GM23338 (cell line): ENCODE data around the gene CISH. TPM values are rescaled to one million over a fixed set of nuclear protein-coding genes. Genes with fewer than 3 reads are reported as not detected.

Experiments used
- ATAC-seq: fragments of 200-7000 bp; cut with Tn5 transposase; 3 replicates; pipeline ENCODE4 v1.9.1; 2020
- DNase-seq: peaks from one replicate; pipeline ENCODE4 v3.0.0-alpha.2; 2015; ENCODE audit warnings: low spot score
- H2AFZ ChIP-seq: fragments of 200-600 bp; sonication (generic); 2 replicates; pipeline ENCODE4 v1.8.0; 2016; ENCODE audit warnings: antibody characterized with exemption, mild to moderate bottlenecking, moderate library complexity
- H3F3A ChIP-seq: fragments of 200-600 bp; sonication (generic); replicated peaks from 2 replicates; pipeline ENCODE4 v1.8.0; 2017; ENCODE audit warnings: antibody characterized with exemption, mixed run types, low read depth
- H3K27ac ChIP-seq: fragments of 200-600 bp; sonication (generic); 2 replicates; pipeline ENCODE4 v1.6.1; 2016; ENCODE audit warnings: low read depth
- H3K27me3 ChIP-seq: fragments of 200-600 bp; sonication (generic); 2 replicates; pipeline ENCODE4 v1.8.0; 2016; ENCODE audit warnings: mild to moderate bottlenecking, mixed run types, moderate library complexity; ENCODE audit not compliant: insufficient read depth
- H3K36me3 ChIP-seq: fragments of 200-600 bp; sonication (generic); 2 replicates; pipeline ENCODE4 v1.8.0; 2016; ENCODE audit warnings: mild to moderate bottlenecking; ENCODE audit not compliant: insufficient read depth
- H3K4me1 ChIP-seq: fragments of 200-600 bp; sonication (generic); 2 replicates; pipeline ENCODE4 v1.8.0; 2016; ENCODE audit warnings: mild to moderate bottlenecking, moderate library complexity; ENCODE audit not compliant: insufficient read depth
- H3K4me2 ChIP-seq: fragments of 200-600 bp; sonication (generic); 2 replicates; pipeline ENCODE4 v1.7.1; 2017; ENCODE audit warnings: mixed run types
- H3K4me3 ChIP-seq: fragments of 200-600 bp; sonication (generic); 2 replicates; pipeline ENCODE4 v1.6.1; 2016; ENCODE audit warnings: mixed run types
- H3K79me2 ChIP-seq: fragments of 200-600 bp; sonication (generic); replicated peaks from 2 replicates; pipeline ENCODE4 v1.8.0; 2017; ENCODE audit warnings: mild to moderate bottlenecking; ENCODE audit not compliant: insufficient read depth
- H3K9me2 ChIP-seq: fragments of 200-600 bp; sonication (generic); 2 replicates; pipeline ENCODE4 v1.8.0; 2017; ENCODE audit not compliant: insufficient read depth
- H4K20me1 ChIP-seq: fragments of 200-600 bp; sonication (generic); replicated peaks from 2 replicates; pipeline ENCODE4 v1.8.0; 2017; ENCODE audit warnings: mild to moderate bottlenecking; ENCODE audit not compliant: insufficient read depth
- H3K27ac Mint-ChIP-seq: 2 replicates; pipeline ENCODE4 v1.8.0; 2020; ENCODE audit warnings: inconsistent platforms, mild to moderate bottlenecking, moderate library complexity, mixed read lengths
- H3K27me3 Mint-ChIP-seq: 3 replicates; pipeline ENCODE4 v1.8.0; 2022; ENCODE audit warnings: low read depth, mild to moderate bottlenecking, moderate library complexity, mixed read lengths, inconsistent platforms; ENCODE audit not compliant: insufficient read depth, poor library complexity
- H3K36me3 Mint-ChIP-seq: 3 replicates; pipeline ENCODE4 v1.8.0; 2021; ENCODE audit warnings: low read depth, mild to moderate bottlenecking, inconsistent platforms, moderate library complexity, mixed read lengths
- H3K4me1 Mint-ChIP-seq: 3 replicates; pipeline ENCODE4 v1.8.0; 2020; ENCODE audit warnings: mild to moderate bottlenecking, inconsistent platforms, mixed read lengths
- H3K4me3 Mint-ChIP-seq: 3 replicates; pipeline ENCODE4 v1.8.0; 2021; ENCODE audit warnings: moderate library complexity, mild to moderate bottlenecking, inconsistent platforms, mixed read lengths
- H3K9me3 Mint-ChIP-seq: 3 replicates; pipeline ENCODE4 v1.8.0; 2020; ENCODE audit warnings: moderate library complexity, mild to moderate bottlenecking, inconsistent platforms, mixed read lengths
- CREB1 ChIP-seq: fragments of 250-450 bp; sonication (Bioruptor Pico); IDR thresholded peaks from 2 replicates; pipeline ENCODE4 v1.5.0; 2020; ENCODE audit warnings: low read depth, mild to moderate bottlenecking, moderate library complexity
- EZH2phosphoT487 ChIP-seq: fragments of 200-600 bp; sonication (generic); IDR thresholded peaks from one replicate; pipeline ENCODE4 v1.8.1; 2018; ENCODE audit warnings: antibody characterized with exemption; ENCODE audit not compliant: unreplicated experiment
- JUNB ChIP-seq: IDR thresholded peaks from one replicate; pipeline ENCODE4 v1.6.1; 2016; ENCODE audit warnings: antibody characterized with exemption; ENCODE audit not compliant: unreplicated experiment
- NANOG ChIP-seq: IDR thresholded peaks from 2 replicates; pipeline ENCODE4 v1.6.1; 2016; ENCODE audit warnings: antibody characterized with exemption, borderline replicate concordance
- ZNF114 ChIP-seq: fragments of 250-450 bp; sonication (Bioruptor Pico); IDR thresholded peaks from 2 replicates; pipeline ENCODE4 v1.5.0; 2020; ENCODE audit warnings: mild to moderate bottlenecking, moderate library complexity
- ZNF331 ChIP-seq: fragments of 250-450 bp; sonication (Bioruptor Pico); IDR thresholded peaks from 2 replicates; pipeline ENCODE4 v1.5.0; 2020; ENCODE audit warnings: low read depth, mild to moderate bottlenecking, moderate library complexity
- polyA plus RNA-seq: library from polyadenylated mRNA; unstranded; fragments of >200 nt; fragmentation: Nextera tagmentation; extraction: Ambion mirVana; gene quantifications from 2 replicates; pipeline ENCODE4 v1.2.1, GENCODE V29; 2016
- total RNA-seq: library from RNA; depleted of rRNA; stranded (reverse); fragments of >200 nt; shearing (Covaris generic); gene quantifications from 2 replicates; pipeline ENCODE4 v1.2.3, GENCODE V29; 2014
- TF ChIP-seq, protein P1 (sequence below): fragments of 250-450 bp; sonication (Bioruptor Pico); IDR thresholded peaks from 2 replicates; pipeline ENCODE4 v1.5.0; 2020; ENCODE audit warnings: mild to moderate bottlenecking, moderate library complexity
- TF ChIP-seq, protein P2 (sequence below): IDR thresholded peaks from 2 replicates; pipeline ENCODE4 v1.6.1; 2016; ENCODE audit warnings: antibody characterized with exemption

The CISH gene
- total and polyA plus RNA-seq, 2 experiments from 2014 or later: 2.1 to 3.6 TPM

DNA sequence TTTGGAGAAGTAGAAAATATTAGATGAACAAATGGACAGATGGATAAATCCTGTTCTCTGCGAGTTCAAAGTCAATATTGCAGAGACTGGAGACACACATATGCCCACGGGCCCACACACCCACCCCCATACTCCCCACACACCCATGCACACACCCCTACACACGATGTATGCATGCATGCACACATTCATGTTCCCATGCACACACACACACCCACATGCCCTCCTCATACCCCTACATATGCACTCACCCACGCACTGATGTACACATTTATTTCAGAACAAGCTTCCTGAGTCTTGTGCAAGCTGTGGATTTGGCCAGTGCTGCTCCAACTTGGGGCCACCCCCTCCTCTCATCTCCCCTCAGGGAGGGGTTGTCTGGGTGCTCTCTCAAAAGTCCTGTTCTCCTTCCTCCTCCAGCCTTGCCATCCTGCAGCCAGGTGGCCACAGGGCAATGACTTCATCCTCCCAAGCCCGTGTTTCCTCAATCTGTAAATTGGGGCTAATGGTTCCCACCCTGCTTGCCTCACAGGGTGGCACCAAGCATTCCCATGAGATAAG lies 21.7 kb upstream of the CISH start (continued):
- TF ChIP-seq, protein P1, sequence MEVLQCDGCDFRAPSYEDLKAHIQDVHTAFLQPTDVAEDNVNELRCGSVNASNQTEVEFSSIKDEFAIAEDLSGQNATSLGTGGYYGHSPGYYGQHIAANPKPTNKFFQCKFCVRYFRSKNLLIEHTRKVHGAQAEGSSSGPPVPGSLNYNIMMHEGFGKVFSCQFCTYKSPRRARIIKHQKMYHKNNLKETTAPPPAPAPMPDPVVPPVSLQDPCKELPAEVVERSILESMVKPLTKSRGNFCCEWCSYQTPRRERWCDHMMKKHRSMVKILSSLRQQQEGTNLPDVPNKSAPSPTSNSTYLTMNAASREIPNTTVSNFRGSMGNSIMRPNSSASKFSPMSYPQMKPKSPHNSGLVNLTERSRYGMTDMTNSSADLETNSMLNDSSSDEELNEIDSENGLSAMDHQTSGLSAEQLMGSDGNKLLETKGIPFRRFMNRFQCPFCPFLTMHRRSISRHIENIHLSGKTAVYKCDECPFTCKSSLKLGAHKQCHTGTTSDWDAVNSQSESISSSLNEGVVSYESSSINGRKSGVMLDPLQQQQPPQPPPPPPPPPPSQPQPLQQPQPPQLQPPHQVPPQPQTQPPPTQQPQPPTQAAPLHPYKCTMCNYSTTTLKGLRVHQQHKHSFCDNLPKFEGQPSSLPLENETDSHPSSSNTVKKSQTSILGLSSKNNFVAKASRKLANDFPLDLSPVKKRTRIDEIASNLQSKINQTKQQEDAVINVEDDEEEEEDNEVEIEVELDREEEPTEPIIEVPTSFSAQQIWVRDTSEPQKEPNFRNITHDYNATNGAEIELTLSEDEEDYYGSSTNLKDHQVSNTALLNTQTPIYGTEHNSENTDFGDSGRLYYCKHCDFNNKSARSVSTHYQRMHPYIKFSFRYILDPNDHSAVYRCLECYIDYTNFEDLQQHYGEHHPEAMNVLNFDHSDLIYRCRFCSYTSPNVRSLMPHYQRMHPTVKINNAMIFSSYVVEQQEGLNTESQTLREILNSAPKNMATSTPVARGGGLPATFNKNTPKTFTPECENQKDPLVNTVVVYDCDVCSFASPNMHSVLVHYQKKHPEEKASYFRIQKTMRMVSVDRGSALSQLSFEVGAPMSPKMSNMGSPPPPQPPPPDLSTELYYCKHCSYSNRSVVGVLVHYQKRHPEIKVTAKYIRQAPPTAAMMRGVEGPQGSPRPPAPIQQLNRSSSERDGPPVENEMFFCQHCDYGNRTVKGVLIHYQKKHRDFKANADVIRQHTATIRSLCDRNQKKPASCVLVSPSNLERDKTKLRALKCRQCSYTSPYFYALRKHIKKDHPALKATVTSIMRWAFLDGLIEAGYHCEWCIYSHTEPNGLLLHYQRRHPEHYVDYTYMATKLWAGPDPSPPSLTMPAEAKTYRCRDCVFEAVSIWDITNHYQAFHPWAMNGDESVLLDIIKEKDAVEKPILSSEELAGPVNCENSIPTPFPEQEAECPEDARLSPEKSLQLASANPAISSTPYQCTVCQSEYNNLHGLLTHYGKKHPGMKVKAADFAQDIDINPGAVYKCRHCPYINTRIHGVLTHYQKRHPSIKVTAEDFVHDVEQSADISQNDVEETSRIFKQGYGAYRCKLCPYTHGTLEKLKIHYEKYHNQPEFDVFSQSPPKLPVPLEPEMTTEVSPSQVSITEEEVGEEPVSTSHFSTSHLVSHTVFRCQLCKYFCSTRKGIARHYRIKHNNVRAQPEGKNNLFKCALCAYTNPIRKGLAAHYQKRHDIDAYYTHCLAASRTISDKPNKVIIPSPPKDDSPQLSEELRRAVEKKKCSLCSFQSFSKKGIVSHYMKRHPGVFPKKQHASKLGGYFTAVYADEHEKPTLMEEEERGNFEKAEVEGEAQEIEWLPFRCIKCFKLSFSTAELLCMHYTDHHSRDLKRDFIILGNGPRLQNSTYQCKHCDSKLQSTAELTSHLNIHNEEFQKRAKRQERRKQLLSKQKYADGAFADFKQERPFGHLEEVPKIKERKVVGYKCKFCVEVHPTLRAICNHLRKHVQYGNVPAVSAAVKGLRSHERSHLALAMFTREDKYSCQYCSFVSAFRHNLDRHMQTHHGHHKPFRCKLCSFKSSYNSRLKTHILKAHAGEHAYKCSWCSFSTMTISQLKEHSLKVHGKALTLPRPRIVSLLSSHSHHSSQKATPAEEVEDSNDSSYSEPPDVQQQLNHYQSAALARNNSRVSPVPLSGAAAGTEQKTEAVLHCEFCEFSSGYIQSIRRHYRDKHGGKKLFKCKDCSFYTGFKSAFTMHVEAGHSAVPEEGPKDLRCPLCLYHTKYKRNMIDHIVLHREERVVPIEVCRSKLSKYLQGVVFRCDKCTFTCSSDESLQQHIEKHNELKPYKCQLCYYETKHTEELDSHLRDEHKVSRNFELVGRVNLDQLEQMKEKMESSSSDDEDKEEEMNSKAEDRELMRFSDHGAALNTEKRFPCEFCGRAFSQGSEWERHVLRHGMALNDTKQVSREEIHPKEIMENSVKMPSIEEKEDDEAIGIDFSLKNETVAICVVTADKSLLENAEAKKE (CRISPR knock-in tag): no peak
- TF ChIP-seq ZNF114 (CRISPR knock-in tag) (no peak), NANOG (no peak), EZH2phosphoT487 (no peak), ZNF331 (CRISPR knock-in tag) (no peak), CREB1 (CRISPR knock-in tag) (no peak)
- TF ChIP-seq, protein P2, sequence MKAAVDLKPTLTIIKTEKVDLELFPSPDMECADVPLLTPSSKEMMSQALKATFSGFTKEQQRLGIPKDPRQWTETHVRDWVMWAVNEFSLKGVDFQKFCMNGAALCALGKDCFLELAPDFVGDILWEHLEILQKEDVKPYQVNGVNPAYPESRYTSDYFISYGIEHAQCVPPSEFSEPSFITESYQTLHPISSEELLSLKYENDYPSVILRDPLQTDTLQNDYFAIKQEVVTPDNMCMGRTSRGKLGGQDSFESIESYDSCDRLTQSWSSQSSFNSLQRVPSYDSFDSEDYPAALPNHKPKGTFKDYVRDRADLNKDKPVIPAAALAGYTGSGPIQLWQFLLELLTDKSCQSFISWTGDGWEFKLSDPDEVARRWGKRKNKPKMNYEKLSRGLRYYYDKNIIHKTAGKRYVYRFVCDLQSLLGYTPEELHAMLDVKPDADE: no peak

DNA sequence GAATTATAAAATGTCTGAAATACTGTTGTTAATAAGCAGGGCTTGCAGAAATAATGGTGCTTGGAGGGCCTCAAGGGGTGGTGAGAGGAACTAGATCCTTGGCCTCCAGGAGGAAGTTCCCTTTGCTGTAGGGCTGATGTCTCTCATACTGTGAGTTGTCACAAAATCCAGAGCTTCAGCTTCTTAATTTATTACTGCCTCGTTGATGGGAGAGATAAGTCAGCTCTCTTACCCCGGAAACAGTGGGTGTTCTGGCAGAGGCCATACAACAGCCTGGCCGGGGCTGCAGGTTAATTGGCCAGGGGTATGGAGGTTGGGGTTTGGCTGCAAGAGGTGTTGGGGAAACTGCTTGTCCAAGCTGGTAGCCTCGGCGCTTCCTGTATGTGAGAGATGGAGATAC lies 20.9 kb upstream of the CISH start:
- H3K27me3 Mint-ChIP-seq: peaks cover 14% of the 10 kb centered on the region
- Histone ChIP-seq H3K4me2 (no peak overlapping the region), H3K4me3 (no peak overlapping the region), H3K79me2 (peaks cover 16% of the 10 kb centered on the region), H3K9me2 (no peaks in the 10 kb centered on the region), H3K27ac (no peak overlapping the region), H3K4me1 (peaks cover 12% of the 10 kb centered on the region), H4K20me1 (peaks cover 9% of the 10 kb centered on the region; the same call in 1 of the 2 replicates), H3F3A (no peaks in the 10 kb centered on the region), H3K36me3 (no peaks in the 10 kb centered on the region), H3K27me3 (no peaks in the 10 kb centered on the region), H2AFZ (no peak overlapping the region)
- ATAC-seq (no peak), DNase-seq (no peak)
- H3K4me1 Mint-ChIP-seq: peaks cover 32% of the 10 kb centered on the region
- H3K27ac Mint-ChIP-seq: no peak overlapping the region
- H3K4me3 Mint-ChIP-seq: no peak overlapping the region
- no peaks in the 10 kb centered on the region; the same call in 1 of the 3 replicates for H3K36me3 Mint-ChIP-seq
- no peak for TF ChIP-seq JUNB
- no peaks in the 10 kb centered on the region for H3K9me3 Mint-ChIP-seq
